KBM-7 (cell line): ENCODE measurements around the gene DGAT2L6.

ENCODE experiments used
- DNase-seq: peaks from one replicate; pipeline ENCODE4 v3.0.0-alpha.2; 2015
- in situ Hi-C: fragments of 300-500 bp; cut with MboI; formaldehyde crosslinking; loops from 2 replicates; pipeline ENCODE4 v1.14.3; 2020; ENCODE audit warnings: low sequenced_read_pairs, low pct_unique_long_range_greater_than_20kb, mixed read lengths

DGAT2L6 gene

GRCh38 chrX:70176938-70177533, at the start of gene DGAT2L6:
Gene DGAT2L6, plus strand, starts transcription at chrX:70177483. Its CDS starts 100 bp downstream, at chrX:70177583.
- in situ Hi-C loops: no loop called here
- DNase-seq: peak; percentile 20

GRCh38 chrX:70128071-70128470, 49.2 kb upstream of the DGAT2L6 start:
- no peak for DNase-seq
- in situ Hi-C loops: no loop called here

- in situ Hi-C loops: no loop called here
Measured at GRCh38 chrX:70129816-70130215, 47.5 kb upstream of the DGAT2L6 start.

GRCh38 chrX:70132224-70132623, 45.1 kb upstream of the DGAT2L6 start:
- DNase-seq: peak; percentile 30
- in situ Hi-C loops: no loop called here

More at GRCh38 chrX:70129816-70130215, 47.5 kb upstream of the DGAT2L6 start:
- no peak for DNase-seq

GRCh38 chrX:70132877-70133302, 44.4 kb upstream of the DGAT2L6 start:
- DNase-seq: no peak
- in situ Hi-C loops: no loop called here

GRCh38 chrX:70133303-70134115, 43.8 kb upstream of the DGAT2L6 start, which contains the start of gene IGBP1:
Gene IGBP1, plus strand, starts transcription at chrX:70133447. Its CDS starts 501 bp downstream, at chrX:70133948.
- DNase-seq: peak; percentile 99
- in situ Hi-C loops: no loop called here

GRCh38 chrX:70134116-70134477, 43.2 kb upstream of the DGAT2L6 start:
- in situ Hi-C loops: no loop called here
- DNase-seq: no peak

- DNase-seq: no peak
- in situ Hi-C loops: no loop called here
Measured at GRCh38 chrX:70138622-70139021, 38.7 kb upstream of the DGAT2L6 start.

- in situ Hi-C loops: no loop called here
- no peak for DNase-seq
Measured at GRCh38 chrX:70139736-70140135, 37.5 kb upstream of the DGAT2L6 start.

GRCh38 chrX:70141373-70141772, 35.9 kb upstream of the DGAT2L6 start:
- in situ Hi-C loops: no loop called here
- DNase-seq: no peak

- DNase-seq: peak; percentile 73
- in situ Hi-C loops: no loop called here
Measured at GRCh38 chrX:70166601-70167590, 10.4 kb upstream of the DGAT2L6 start.

GRCh38 chrX:70168238-70169188, 8.8 kb upstream of the DGAT2L6 start:
- in situ Hi-C loops: no loop called here
- no peak for DNase-seq

- DNase-seq: no peak
- in situ Hi-C loops: no loop called here
Measured at GRCh38 chrX:70169281-70169680, 8.0 kb upstream of the DGAT2L6 start.

GRCh38 chrX:70171624-70172023, 5.7 kb upstream of the DGAT2L6 start:
- no peak for DNase-seq
- in situ Hi-C loops: no loop called here

- in situ Hi-C loops: no loop called here
- DNase-seq: no peak
Measured at GRCh38 chrX:70172221-70172620, 5.1 kb upstream of the DGAT2L6 start.

GRCh38 chrX:70172964-70173363, 4.3 kb upstream of the DGAT2L6 start:
- DNase-seq: no peak
- in situ Hi-C loops: no loop called here

- DNase-seq: no peak
- in situ Hi-C loops: no loop called here
Measured at GRCh38 chrX:70174754-70175153, 2.5 kb upstream of the DGAT2L6 start.

- no peak for DNase-seq
- in situ Hi-C loops: no loop called here
Measured at GRCh38 chrX:70175338-70175737, 1.9 kb upstream of the DGAT2L6 start.
